GM18520 (cell line): ENCODE data around the gene CEP97.
"Not testable (repeated sequence)": the region's sequence is repeated elsewhere in the genome, so short reads cannot be mapped to it uniquely, and the experiment has no call there.

Experiments
- ATAC-seq: cut with Tn5 transposase; IDR thresholded peaks from one replicate; pipeline ENCODE4 v1.9.1; 2021; ENCODE audit not compliant: unreplicated experiment

Gene CEP97

DNA sequence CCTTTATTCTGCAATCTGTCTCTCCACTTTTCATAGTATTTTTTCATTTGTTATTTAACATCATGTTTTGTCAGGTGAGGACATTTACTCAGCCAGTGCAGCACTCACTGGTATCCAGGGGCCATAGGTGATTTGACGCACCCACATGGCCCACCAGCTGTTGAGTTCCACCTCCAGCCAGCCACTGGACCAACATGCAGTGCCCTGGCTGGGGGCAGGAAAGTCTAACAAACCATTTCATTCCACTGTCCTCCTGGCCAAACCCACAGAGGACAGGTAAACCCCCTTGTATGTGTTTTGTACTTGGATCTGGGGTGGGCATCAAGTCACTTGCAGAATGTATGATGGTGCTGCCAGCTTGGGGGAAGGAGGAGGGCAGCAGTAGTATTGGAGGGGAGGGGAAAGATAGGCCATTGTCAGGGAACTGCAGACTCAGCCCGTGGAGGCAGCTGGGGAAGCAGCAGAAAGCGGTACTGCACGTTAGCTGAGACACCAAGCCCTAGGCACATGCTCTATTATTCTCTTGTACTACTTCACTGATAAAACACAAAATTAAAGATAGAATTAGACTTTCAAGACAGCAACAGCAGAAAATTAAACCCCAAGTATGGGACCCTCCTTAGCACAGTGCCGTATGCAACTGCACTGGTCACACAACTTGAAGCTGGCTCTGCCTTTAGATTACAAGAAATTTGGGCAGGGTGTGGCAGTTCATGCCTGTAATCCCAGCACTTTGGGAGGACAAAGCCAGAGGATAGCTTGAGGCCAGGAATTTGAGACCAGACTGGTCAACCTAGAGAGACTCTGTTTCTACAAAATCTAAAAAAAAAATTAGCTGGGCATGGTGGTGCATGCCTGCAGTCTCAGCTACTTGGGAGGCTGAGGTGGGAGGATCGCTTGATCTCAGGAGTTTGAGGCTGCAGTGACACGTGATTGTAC lies 22.4 kb upstream of the CEP97 start:
- ATAC-seq = no peak

- no peak for ATAC-seq
These were observed 21.7 kb upstream of the CEP97 start for GRCh38 chr3:101702726-101703125.

- ATAC-seq = no peak
These were observed 21.2 kb upstream of the CEP97 start for GRCh38 chr3:101703169-101703568.

DNA sequence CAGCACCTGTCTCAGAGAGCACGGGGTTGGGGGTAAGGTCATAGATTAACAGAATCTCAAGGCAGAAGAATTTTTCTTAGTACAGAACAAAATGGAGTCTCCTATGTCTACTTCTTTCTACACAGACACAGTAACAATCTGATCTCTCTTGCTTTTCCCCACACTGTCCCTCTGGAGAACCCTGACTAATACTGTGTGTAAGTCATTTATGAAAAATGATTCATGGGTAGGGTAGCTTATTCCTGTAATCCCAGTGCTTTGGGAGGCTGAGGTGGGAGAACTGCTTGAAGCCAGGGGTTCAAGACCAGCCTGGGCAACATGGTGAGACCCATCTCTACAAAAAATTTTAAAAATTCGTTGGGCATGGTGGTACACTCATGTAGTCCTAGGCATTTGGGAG lies 19.8 kb upstream of the CEP97 start:
- ATAC-seq = not testable (repeated sequence)

DNA sequence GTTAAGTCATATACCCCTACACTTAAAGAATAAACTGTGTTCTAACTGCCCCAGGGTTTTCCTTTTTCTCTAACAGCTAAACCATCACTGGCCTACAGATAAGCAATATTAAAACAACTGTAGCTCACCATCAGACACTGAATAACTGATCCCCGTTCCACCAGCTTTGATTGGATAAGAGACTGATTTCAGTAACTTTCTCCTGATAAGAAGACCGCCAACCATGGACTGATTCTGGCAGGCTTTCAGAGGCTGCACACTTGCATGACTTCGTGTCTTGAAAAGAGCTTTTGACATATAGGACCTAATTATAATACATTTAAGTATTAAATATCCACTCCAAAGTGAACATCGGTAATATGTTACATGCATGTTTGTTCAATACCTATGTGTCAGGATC lies 15.3 kb upstream of the CEP97 start:
- ATAC-seq = no peak

DNA sequence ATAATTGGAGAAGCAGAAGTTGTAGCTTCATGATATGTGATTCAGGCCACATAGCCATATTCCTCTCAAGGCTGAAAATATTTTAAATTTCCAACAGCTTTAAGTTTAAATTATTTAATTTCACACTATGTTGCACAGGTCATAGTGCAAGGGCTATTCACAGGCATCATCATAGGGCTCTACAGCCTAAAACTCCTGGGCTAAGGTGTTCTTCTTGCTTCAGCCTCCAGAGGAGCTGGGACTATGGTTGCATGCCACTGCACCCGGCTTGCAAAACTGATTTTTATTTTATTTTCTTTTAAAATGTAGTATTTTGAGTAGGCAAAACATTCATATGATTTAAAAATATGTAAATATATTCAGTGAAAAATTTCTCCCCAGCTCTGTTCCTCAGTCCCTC lies 6.0 kb upstream of the CEP97 start:
- no peak for ATAC-seq

GRCh38 chr3:101719604-101720185 lies 4.7 kb upstream of the CEP97 start:
- no peak for ATAC-seq

DNA sequence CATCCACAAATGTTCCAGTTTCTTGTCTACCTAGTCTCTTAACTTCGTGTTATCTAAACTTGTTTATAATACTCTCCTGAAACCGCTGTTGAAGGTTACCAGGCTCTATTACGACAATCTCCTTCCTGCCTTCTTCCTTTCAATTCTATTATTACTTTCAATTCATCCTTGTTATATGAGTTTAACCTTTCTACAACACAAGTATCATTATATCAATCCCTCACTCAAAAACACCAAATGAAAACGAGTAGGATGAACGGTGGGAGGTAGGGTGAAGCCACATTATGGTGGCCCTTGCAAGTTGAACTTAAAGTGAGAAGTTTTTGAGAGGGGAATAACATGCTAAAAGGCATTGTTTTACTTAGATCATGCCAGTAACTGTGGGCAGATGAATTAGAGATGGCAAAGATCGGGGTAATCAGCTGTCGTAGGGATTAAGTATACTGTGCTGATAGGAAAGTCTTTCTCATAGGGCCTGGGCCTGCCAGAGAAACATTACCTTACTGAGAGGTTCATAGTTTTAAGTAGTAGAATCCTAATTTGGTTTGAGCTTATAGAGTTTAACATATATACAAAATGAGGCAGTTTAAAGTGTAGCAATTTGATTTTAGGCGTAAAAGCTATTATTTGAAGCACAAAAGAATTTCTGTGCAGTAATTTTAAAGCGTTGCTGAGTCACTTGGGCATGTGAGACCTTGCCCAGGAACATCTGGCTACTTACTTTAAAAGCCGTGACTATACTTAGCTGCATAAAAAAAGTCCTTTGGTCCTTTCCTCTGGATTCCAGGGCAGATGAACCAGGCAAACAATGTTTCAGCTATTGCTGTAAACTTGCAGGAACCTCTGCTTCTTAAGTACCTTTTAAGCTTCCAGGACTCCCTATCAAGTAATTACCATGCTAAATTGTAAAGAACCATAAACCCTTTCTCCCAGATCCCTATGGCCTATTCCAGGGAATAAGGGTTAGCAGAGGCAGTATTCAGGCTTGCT lies 3.3 kb upstream of the CEP97 start:
- no peak for ATAC-seq

DNA sequence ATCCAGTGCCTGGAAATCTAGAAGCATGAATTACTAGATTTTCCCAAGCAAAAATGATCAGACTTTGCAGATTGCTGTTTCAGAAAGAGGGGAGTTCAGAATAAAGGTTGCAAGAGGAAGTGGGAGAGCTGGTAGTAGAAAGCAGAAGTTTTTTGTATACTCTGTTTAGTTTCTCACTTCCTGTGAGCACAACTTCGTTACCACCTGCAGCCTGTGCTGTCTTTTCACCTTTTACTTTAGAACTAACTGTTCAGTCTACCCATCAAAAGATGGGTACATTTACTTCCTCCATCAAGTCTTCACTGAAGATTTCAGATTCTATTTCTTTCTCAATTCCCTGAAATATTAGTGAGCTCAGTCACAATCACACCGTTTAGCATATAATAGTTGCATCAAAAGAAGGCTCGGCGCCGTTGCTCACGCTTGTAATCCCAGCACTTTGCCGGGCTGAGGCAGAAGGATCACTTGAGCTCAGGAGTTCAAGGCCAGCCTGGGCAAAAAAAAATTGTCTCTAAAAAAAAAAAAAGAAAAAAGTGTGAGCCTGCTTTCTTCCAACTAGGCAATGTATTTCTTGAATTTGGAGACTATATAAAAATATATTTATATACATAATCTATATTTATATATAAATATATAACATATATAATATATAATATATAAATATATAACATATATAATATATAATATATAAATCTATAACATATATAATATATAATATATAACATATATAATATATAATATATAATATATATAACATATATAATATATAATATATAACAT lies 1.8 kb upstream of the CEP97 start:
- peak; percentile 44 for ATAC-seq

DNA sequence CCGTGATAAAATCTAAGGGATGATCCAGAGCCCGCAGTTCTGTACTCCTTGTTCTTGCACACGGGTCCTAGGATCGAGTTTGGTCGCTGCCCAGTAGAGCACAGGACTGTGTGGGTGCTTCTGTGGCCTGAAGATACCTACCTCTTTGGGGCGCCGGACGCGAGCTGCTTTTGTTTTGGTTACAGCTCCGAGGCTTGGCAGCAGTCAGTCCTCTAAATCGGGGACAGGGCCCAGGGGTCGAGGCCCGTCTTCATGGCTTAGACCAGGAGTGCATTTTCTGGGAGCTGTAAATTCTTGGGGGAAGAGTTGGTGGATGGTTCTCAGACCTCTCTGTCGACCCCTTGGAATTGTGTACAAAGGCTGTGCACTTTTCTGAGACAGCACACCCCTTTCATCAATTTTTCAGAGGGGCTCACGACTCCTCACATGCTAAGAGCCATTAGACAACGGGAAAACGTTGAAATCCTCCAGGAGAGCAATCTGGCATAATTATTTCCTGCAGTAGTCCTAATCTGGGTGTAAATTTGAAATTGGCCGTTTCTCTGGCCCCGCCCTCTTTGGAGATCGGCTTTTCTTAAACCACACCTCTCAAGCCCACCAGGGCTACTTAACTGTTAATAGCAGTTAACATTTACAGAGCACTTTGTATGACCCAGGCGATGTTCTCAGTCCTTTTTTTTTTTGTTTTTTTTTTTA lies 928 bp downstream of the CEP97 start:
- no peak for ATAC-seq

DNA sequence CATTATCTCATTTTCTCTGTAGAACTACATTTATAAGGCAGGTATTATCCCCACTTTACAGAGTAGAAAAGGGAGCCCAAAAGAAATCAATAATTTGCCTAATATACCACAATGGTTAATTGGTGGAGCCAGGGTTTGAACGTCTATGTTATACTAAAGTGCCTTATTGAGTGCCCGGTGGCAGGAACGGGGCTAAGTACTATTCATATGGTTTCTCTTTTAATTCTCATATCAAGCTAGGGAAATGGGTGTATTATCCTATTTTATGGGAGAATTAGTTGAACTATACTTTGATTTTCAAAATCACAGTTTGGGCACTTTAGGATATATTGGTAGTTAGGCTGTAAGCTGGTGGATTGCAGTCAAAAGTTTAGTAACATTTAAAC lies 1.5 kb downstream of the CEP97 start:
- ATAC-seq = no peak

- no peak for ATAC-seq
These were observed 5.2 kb downstream of the CEP97 start for GRCh38 chr3:101729586-101729985.

- ATAC-seq = no peak
These were observed 6.4 kb downstream of the CEP97 start for GRCh38 chr3:101730839-101731238.

- no peak for ATAC-seq
These were observed 7.8 kb downstream of the CEP97 start for GRCh38 chr3:101732240-101732641.

DNA sequence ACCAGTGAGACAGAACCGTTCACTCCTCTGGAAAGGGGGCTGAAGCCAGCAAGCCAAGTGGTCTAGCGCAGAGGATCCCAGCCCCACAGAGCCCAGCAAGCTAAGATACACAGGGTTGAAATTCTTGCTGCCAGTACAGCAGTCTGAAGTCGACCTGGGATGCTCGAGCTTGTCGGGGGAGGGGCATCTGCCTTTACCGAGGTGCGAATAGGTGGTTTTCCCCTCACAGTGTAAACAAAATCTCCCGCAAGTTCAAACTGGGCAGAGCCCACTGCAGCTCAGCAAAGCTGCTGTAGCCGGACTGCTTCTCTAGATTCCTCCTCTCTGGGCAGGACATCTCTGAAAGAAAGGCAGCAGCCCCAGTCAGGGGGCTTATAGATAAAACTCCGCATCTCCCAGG lies 11.4 kb downstream of the CEP97 start:
- no peak for ATAC-seq

DNA sequence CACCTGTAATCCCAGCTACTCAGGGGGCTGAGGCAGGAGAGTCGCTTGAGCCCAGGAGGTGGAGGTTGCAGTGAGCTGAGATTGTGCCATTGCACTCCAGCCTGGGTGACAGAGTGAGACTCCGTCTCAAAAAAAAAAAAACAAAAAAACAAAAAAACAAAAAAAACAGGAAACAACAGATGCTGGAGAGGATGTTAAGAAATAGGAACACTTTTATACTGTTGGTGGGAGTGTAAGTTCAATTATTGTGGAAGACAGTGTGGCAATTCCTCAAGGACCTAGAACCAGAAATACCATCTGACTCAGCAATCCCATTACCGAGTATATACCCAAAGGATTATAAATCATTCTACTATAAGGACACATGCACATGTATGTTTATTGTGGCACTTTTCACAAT lies 17.5 kb downstream of the CEP97 start:
- ATAC-seq = not testable (repeated sequence)

DNA sequence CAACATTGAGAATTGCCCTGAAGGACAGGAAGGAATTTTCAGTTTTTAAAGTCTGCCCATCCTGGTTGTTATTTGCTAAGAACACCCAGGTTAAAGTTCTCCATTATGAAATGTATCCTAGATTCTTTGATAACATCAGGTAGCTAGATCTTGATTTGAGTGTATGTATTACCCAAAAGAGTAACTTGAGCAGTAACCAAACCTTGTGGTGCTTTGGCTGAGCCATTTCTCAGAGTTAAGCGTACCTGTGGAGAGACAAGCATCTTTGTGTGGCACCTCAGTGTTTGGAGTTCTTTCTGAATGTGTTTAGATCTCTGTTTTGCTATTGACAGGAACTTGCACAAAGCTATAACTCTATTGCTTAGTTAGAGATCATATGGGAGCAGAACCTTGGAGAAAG lies 20.4 kb downstream of the CEP97 start:
- no peak for ATAC-seq

DNA sequence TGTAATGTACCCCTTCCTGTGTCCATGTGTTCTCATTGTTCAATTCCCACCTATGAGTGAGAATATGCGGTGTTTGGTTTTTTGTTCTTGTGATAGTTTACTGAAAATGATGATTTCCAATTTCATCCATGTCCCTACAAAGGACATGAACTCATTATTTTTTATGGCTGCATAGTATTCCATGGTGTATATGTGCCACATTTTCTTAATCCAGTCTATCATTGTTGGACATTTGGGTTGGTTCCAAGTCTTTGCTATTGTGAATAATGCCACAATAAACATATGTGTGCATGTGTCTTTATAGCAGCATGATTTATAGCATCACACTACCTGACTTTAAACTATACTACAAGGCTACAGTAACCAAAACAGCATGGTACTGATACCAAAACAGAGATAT lies 21.5 kb downstream of the CEP97 start:
- ATAC-seq = not testable (repeated sequence)

GRCh38 chr3:101753386-101754113 lies 29.1 kb downstream of the CEP97 start:
- not testable (repeated sequence) for ATAC-seq
